C4-2B (cell line): ENCODE measurements around the gene GALNT17.

ENCODE experiments used
- H3K27ac ChIP-seq: fragments of 450-650 bp; 2 replicates; pipeline ENCODE4 v1.5.1; 2017
- CTCF ChIP-seq: fragments of 450-650 bp; conservative IDR thresholded peaks from 2 replicates; pipeline ENCODE4 v1.5.1; 2017; ENCODE audit warnings: mild to moderate bottlenecking
- ZFX ChIP-seq: fragments of 450-650 bp; IDR thresholded peaks from 2 replicates; pipeline ENCODE4 v1.6.1; 2017

Gene GALNT17

GRCh38 chr7:71454981-71455380 is 323.0 kb downstream of the GALNT17 start:
- TF ChIP-seq CTCF, result no peak
- TF ChIP-seq ZFX, result no peak
- H3K27ac ChIP-seq, result no peak overlapping the region

GRCh38 chr7:71457021-71457420 is 325.1 kb downstream of the GALNT17 start:
- no peak overlapping the region for H3K27ac ChIP-seq
- TF ChIP-seq CTCF (no peak), ZFX (no peak)

GRCh38 chr7:71457846-71458590 is 326.1 kb downstream of the GALNT17 start:
- TF ChIP-seq CTCF, result no peak
- H3K27ac ChIP-seq, result no peak overlapping the region

GRCh38 chr7:71459132-71459531 is 327.2 kb downstream of the GALNT17 start:
- H3K27ac ChIP-seq, result no peak overlapping the region
- TF ChIP-seq ZFX, result no peak
- no peak for TF ChIP-seq CTCF

GRCh38 chr7:71461572-71461971 is 329.6 kb downstream of the GALNT17 start:
- H3K27ac ChIP-seq, result no peak overlapping the region
- TF ChIP-seq CTCF (no peak), ZFX (no peak)

GRCh38 chr7:71465741-71466189 is 333.8 kb downstream of the GALNT17 start:
- no peak for TF ChIP-seq ZFX
- no peak for TF ChIP-seq CTCF
- no peak overlapping the region for H3K27ac ChIP-seq

- H3K27ac ChIP-seq, result no peak overlapping the region
- TF ChIP-seq ZFX, result no peak
- TF ChIP-seq CTCF, result no peak
These were observed 334.7 kb downstream of the GALNT17 start for GRCh38 chr7:71466448-71467145.
